Measurements from ENCODE around the gene ETV6.

The ETV6 gene

DNA sequence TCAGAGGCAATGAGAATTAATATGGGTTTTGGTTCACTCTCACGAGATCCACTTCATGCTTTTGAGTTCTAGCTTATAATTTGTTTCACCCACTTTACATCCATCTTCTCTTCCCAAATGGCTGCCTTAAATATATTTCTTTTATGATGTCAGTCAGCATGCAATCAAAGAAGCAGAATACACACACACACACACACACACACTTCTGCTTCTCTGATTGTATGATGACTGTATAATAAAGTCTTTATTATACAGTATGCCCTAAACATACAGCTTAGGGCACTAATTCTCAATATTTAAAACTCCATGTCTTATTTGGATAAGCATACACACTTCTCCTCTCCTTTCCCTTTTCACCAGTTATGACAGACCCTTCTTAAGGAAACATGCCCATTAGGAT lies 6.7 kb upstream of the ETV6 start:
- DNase-seq (ENCODE audit: low read depth, low spot score), result no peak

DNA sequence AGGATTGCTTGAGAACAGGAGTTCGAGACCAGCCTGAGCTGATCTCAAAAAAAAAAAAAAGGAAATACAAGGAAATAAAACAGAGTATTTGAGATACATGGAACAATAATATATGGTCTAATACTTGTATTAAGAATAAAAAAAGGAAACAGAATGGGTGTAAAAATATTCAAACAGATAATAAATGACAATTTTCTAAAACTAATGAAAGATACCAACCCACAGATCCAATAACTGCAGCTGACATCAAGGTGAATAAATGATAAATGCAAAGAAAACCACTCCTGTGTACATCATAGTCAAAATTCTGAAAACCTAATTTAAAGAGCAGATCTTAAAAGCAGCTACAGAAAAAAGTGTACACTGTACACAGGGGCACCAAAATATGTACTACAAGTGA lies 4.1 kb upstream of the ETV6 start:
- DNase-seq (ENCODE audit: low read depth, low spot score), result no peak

DNA sequence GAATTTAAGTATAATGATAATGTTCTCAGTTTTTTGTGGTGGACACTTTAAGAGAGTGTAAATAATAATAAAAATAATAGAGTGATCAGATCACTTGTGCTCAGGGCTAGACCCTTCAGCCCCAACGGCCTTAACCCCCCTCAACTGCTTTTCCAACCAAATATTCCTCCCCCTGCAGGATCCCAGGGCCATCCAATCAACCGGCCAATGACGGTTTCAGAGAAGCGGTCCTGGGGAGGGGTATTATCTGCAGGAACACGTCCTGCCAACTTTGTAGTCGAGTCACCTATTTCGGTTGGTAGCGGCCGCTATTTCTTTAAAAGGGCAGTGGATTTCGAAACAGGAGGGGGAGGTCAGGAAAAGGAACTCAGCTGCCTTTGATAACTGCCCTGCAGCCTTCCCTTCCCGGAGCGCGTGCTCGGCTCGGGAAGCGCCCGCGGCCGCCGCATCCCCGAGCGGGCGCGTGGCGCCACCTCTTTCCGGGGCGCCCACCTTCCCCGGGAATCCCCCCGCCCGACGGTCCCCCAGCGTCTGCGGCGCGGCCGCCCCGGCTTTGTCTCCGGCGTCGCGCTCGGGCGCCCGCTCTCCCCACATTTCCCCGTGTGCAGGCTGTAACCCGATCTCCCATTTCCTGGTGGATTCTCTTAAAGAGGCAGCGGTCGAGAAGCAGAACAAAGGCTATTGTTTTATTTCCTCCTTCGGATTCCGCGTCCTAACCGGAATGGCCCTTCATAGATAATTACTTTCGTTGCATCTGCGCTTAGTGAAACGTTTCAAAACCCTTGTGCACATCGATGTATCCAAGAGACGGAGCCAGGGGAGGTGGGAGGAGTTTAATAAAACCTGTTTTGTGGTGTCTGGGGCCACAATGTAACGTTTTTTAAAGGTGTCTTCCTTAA lies 711 bp upstream of the ETV6 start:
- DNase-seq (ENCODE audit: low read depth, low spot score), result peak; percentile 87

DNA sequence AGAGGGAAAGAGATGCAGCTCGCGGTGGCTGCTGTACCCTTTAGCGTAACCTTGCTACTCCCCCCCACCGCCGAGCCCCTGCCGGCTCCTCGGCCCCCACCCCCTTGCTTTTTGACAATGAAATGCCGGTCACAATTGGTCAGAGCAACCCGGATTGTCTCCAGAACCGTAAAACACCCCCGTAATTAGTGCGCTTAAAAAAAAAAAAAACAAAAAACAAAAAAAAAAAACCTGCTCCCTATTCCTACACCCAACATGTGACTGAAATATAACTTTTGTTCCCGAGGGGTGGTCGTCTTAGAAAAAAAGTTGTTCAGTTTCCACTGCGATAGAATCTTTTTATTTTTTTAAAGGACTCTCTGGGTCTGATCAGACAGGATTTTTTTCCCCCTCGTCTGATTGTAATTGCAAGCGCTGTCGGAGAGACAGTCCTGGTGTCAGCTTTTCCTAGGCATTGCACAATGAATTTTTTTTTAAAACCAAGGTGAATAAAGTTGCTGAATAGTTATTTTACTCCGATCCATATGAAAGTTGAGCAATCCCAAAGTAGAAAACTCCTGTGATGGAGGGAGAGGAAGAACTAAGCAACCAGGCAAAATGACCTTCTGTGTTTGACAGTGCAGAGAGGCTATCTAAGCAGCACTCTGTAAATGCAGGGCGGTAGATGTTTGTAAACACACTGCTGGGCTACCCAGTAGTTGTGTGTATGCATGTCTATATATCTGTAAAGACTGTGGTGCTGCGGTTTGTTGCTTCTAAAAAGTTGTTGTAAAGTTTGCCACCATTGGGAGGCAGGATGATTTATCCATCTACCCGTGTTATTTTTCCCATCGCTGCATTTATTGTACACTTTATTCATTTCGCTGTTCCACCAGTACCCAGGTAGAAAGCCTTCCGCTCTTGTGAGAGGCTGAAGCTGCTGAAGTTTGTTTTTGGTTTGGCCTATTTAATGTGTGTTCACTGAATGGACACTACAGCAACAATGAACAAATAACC lies 1.1 kb downstream of the ETV6 start:
- DNase-seq (ENCODE audit: low read depth, low spot score), result peak; percentile 65

DNA sequence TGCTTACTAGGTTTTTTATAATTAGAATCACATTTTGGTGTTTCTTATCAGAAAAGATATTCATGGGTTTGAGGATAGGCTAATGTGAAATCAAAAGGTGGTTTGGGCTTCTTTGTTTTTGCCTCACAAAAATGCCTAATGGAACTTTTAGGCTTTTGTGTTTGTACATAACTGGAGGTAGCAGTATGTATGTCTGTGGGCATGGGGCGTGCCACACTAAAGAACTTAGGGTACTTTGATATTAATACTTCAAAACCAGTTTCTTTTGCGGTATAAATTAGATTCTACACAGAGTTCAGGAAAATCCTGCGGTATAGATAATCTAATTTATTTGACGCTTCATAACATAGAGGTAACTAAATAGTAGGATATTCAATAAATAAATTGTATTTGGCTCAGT lies 1.9 kb downstream of the ETV6 start:
- DNase-seq (ENCODE audit: low read depth, low spot score), result no peak

DNA sequence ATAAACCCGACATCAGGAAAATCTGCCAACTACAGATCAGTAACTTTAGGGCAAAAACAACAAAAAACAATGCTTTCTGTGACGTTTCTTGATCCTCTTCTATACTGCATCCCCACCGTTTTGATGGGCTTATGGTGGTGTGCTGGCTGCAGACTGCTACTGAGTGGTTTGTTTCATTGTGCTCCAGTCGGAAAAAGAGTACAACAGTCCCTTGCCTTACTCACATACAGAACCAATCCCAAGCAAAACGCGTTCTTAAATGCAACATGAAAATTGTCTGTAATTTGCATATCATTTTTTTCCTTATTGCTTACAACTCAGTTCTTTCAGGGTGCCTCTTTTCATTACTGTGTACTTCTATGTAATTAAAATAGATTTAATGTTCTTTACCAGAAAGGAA lies 2.3 kb downstream of the ETV6 start:
- DNase-seq (ENCODE audit: low read depth, low spot score), result peak; percentile 52

DNA sequence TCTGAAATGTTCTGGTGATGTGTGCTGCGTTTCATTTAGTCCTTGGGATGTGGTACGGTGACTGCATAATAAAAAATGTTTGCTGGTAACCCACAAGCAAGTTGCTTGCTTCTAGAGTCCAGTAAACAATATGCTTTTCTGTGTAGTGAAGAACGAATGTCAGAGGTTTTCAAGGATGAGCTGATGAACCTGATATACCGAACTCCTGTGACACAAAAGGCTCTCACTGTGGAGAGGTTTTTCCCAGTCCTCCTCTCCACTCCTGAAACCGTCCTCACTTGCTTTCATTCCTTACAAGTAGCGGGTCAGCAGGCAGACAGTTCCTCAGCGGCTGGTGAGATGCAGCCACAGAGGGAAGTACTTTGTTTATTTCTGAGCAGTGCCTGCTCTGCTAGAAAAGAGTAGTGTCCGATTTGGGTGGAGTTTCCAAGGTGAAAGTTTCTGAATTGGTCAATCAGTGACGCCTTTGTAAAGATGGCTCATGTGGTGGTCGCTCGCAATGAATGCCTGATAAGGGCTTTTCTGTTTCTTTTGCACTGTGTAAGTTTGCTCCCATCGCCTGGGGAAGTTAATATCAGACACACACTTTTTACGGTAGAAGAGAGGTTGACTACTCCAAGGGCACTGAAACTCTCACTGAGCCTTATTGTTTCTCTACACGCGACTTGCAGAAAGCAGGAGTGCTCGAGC lies 3.0 kb downstream of the ETV6 start:
- DNase-seq (ENCODE audit: low read depth, low spot score), result peak; percentile 76

DNA sequence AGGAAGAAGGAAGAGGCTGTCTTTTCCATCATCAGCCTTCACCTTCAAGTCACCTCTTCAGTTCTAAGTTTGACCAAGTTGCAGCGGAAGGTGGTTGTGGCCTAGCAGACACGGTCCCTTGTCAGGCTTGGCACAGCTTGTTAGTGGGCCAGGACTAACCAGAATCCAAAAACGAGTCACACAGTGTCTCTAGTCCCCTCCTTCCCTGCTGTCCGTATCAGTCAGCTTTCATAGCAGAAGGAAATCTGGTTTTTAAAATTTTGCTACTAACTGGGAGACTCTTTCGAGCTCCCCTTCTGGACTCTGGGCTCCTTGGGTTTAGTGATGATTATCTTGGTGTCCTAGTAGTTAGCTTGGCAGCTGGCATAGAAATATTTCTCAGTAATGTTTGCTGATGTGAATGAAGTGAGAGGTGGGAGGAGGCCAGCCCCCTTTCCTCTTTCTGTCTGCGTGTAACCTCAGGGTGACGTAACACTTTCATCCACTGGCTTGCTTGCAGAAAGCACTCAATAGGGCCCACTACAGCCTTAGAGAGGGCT lies 3.8 kb downstream of the ETV6 start:
- DNase-seq (ENCODE audit: low read depth, low spot score), result peak; percentile 39

DNA sequence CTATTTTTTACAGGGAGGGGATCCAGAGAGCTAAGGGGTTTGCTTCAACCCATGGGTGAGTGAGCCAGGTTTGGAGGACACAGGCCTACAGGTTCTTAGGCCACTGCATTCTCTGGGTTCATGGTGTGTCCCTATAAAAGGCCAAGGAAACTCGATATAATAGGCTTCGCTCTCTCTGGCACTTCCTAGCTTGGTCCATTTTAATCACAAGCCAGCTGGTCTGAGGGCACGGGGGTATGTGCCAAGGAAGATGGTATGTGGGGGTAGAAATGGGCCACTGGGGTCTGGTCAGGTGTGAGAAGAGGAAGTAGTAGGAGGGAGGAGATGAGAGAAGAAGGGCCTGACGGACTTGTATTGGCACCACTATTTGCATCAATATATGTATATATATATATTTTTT lies 4.9 kb downstream of the ETV6 start:
- no peak for DNase-seq (ENCODE audit: low read depth, low spot score)

DNA sequence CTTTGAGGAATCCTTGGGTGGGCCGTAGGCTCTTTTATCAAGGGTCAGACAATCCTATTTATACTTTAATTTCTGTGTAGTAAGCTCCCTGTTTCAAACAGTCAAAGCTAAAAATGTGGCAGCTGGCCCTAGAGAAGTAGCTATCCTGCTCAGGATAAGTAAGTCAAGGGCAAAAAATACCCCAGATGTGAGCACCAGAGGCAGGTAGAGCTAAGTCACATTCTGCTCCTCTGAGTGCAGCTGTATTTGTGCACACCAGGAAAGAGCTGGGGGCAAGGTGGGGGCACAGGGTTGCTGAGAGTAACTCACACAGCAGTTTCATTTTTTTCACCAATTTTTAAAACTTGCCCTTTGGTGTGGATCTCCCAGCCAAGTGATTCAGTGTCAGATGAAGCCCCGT lies 5.3 kb downstream of the ETV6 start:
- no peak for DNase-seq (ENCODE audit: low read depth, low spot score)

DNA sequence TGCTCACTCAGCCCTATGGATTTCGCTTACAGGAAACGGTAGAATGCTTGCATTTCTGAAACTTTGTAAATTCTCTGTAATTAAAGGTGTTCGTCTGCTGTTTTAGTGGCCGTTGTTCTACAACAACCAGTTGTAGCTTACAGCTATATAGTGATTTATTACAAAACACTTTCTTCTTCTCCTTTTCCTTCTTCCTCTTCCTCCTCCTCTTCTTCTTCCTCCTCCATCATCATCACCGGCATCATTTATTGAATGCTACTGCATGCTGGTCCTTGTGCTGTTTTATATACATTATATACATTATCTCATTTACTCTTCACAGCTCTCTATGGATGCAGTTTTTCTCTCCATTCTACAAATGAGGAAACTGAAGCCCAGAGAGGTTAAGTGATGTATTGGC lies 6.4 kb downstream of the ETV6 start:
- no peak for DNase-seq (ENCODE audit: low read depth, low spot score)

DNA sequence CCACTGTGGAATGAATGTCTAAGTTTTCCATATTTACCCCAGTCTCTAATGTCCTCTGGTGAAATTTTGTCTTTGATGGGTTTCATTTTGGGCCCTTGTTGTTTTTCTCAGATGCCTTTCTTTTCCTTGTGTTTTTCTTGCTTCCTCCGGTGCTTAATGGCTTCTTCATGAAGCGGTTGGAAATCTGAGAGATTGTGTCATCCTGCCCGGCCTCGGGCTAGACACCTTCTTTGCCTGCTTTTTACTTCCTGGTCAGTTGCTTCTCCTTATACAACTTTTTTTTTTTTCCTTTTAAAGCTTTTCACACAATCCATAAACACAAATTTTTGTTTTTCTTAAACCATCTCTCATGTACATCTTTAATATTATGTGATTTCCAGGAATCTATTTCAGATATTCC lies 7.1 kb downstream of the ETV6 start:
- DNase-seq (ENCODE audit: low read depth, low spot score), result no peak

DNA sequence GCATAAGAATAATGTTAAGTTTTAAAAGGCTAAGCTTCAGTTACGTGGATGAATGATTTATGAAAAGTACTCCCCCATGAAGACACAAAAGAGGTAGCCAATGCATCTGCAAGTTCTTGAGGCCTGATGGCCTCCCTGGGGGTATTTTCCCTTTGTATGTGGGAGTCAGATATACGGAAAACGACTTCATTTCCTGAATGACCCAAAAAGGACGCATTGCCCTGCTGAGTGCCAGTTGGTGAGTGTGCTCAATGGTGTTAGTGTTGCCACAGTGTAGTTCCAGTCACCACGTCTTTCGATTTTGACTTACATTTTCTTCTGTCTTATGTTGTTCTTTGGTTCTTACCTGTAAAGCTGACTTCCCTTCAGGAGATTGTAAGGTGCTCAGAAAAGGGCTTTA lies 8.0 kb downstream of the ETV6 start:
- DNase-seq (ENCODE audit: low read depth, low spot score), result no peak

DNA sequence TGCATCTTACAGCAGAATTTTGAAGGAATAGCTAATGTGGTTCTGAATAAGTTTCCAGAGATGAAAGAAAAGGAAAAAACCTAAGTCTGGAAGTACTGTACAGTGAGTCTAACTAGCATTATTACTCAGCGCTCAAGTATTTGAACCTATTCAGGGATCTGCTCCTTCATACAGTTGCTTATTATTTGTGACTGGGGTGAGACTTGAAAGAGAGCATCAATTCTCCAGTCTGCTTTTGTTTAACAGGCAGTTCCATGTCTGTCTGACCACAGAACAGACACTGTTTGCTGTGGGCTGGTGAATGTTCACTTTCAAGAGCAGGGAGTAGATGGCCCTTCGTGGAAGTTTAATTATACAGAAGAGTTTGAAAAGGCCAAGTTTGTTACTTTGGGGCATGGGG lies 9.3 kb downstream of the ETV6 start:
- peak; percentile 83 for DNase-seq (ENCODE audit: low read depth, low spot score)

DNA sequence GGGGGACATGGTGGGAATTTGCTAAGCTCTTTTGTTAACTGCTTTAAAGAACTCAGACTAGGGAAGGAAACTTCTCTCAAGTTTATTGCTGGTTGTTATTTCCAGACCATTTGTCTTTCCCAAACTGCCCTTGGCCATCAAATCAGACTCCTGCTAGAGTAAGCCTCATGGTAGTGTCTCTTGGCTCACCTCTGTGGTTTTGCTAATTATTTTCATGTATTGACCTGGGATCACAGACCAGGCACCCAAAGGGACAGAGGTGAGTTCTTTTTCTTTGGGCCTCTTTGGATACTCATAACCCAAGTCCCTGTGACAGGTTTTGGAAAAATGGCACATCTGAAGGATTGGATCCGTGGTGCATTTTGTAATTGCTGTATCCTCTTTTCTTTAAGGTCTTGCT lies 11.2 kb downstream of the ETV6 start:
- DNase-seq (ENCODE audit: low read depth, low spot score), result no peak

DNA sequence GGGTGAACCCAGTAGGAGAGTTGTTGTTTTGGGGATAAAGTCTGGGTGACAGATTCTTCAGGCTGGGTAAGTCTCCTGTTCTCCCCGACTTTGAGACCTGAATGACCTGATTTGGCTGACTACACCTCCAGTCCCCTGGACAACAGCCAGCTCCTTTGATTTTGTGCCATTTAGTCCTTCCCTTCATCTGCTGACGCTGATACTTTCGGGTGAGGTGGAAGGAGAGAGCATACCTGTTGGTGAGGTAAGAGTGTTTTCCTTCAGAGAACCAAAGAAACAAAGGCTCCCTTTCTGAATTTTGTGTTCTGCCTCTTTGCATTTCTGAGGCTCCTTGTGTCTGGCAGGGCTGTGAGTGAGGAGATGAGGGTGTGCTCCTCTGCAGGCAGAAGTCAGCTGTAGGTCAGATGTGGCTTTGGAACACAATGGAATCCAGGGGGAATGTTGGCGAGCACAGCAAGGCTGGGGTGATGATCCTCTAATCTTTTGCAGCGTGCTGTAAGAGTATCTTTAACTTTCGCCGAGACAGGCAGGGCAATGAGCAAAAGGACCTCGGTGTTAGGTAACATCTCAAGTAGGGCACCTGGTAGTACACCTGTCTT lies 12.1 kb downstream of the ETV6 start:
- DNase-seq (ENCODE audit: low read depth, low spot score), result peak; percentile 31

DNA sequence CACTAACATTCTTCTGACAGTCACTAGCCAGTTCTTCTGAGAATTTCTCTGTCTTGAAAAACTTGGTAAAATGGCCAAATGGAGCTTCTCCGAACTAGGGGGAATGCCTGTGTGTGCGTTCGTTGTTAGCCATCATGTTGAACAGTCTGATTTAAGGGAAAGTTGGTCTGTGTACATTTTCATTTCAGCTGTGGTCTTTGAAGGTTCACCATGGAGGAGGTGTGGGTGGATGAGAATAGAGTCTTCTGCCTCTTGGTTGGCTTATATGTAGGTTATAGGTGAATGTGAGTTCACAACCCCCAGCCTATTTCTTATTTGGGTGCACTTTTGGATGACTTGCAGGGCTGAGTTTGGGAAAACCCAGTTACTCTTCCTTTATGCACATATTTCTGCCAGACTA lies 12.9 kb downstream of the ETV6 start:
- no peak for DNase-seq (ENCODE audit: low read depth, low spot score)

DNA sequence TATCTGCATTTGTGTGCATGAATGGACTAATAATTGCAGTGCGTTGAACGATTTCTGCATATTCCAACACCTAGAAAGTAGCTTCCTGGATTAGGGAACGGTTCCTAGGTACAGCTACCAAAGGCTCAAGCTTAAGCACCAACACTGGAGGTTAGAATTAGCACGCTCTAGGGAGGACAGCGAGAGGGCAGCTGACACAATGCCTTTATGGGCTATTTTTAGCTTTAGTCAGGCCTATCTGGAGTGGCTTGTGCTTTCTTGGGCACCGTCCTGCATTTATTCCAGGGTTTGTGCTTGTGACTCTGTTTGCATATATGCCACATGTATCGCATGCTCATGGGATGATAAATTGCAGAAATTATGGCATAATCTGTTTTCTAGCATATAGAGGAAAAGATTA lies 13.7 kb downstream of the ETV6 start:
- DNase-seq (ENCODE audit: low read depth, low spot score), result no peak

DNA sequence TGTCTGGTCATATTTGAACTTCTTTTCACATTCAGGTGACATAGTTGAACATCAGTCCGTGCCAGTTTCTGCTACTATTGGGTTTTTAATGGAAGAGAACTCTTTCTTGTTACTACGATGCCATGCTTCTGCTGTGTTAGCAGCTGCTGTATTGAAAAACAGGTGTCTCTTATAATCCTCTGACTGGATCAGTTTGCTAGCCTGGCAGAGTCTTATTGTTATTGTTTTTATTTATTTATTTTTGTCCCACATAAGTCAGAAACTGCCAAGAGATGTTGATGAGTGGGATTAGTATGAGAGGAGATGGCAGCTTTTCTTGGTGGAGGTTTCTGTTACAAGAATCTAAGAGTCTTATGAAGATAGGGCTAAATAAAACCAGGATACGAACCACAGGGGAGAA lies 14.6 kb downstream of the ETV6 start:
- DNase-seq (ENCODE audit: low read depth, low spot score), result no peak

DNA sequence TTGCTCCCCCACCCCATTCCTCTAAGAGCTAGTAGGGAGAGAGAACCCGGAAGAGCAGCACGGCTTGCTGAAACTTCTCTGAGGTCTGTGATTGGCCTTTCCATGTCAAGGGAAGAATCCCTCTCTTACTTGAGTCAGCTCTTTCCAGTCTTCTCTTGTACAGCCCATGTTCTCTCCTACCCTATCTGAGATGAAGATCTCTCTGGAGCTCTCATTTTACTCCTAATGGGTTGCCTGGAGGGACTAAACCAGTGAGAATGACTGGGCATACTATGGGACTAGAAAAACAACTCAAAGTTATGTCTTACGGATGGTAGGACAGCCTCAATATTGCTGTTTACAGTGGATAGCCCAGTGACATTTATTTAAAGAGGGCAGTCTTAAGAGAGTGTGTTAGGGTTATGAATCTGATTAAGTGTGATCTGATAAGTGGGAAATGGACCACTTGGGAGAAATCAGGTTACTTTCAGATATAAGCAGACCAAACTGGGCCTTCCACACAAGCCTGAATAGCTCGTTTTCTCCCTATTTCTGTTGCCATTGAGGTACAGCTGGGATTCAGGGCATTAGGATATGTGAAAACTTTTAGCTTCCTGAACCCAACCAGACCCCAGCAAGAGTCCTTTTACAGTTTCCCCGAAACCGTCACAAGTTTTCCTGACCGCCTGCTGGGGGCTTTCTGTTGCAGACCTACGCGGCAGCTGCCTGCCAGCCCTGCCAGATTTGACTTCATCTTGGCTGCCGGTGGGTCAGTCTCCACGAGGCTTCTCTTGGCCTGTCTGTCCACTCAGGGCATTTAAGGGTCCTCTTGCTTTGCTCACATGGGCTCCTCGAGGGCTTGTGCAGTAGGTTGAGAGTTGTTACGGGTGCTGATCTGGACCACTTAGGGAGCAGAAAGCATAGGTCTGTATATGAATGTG lies 16.9 kb downstream of the ETV6 start:
- DNase-seq (ENCODE audit: low read depth, low spot score), result no peak
